DND-41 (cell line): ENCODE data around the gene ACOT6.

Experiments used
- CTCF ChIP-seq: IDR thresholded peaks from 2 replicates; pipeline ENCODE4 v1.5.1; 2012; ENCODE audit warnings: borderline replicate concordance, low read length, moderate library complexity, mild to moderate bottlenecking; ENCODE audit not compliant: poor library complexity, severe bottlenecking; ENCODE audit errors: extremely low read depth
- EZH2 ChIP-seq: IDR thresholded peaks from 3 replicates; pipeline ENCODE4 v1.6.1; 2012; ENCODE audit warnings: borderline replicate concordance, low read depth, mild to moderate bottlenecking, moderate library complexity, low read length, inconsistent platforms; ENCODE audit not compliant: severe bottlenecking

- TF ChIP-seq CTCF (no peak), EZH2 (no peak)
Observed at GRCh38 chr14:73623504-73624054, 11.3 kb downstream of the ACOT6 start.
